ENCODE results near the gene SLC25A22.
A peak's percentile ranks its signal among the peaks of the same experiment; 100 is the strongest.

SLC25A22 gene

GRCh38 chr11:798093-798713, at the start of gene SLC25A22:
TSS of gene SLC25A22 (minus strand) at chr11:798281. CDS start at chr11:795006, 3,275 bp downstream.
- H3K4me3 ChIP-seq (ENCODE audit: low read depth, low read length), result peak within 1 kb of the TSS; percentile 97
- DNase-seq (ENCODE audit: low read depth), result no peak
- TF ChIP-seq CTCF (IDR thresholded peaks at IDR 0.05; ENCODE audit: low read depth, low read length, missing control alignments), result peak; percentile 69

- DNase-seq (ENCODE audit: low read depth), result no peak
- no peak overlapping the region for H3K4me3 ChIP-seq (ENCODE audit: low read depth, low read length)
- no peak for TF ChIP-seq CTCF (IDR thresholded peaks at IDR 0.05; ENCODE audit: low read depth, low read length, missing control alignments)
These were observed 49.8 kb upstream of the SLC25A22 start for GRCh38 chr11:847876-848275.

- TF ChIP-seq CTCF (IDR thresholded peaks at IDR 0.05; ENCODE audit: low read depth, low read length, missing control alignments), result no peak
- H3K4me3 ChIP-seq (ENCODE audit: low read depth, low read length), result no peak overlapping the region
- DNase-seq (ENCODE audit: low read depth), result no peak
These were observed 48.5 kb upstream of the SLC25A22 start for GRCh38 chr11:846496-847098.

GRCh38 chr11:845872-846495, 47.9 kb upstream of the SLC25A22 start:
- no peak for TF ChIP-seq CTCF (IDR thresholded peaks at IDR 0.05; ENCODE audit: low read depth, low read length, missing control alignments)
- H3K4me3 ChIP-seq (ENCODE audit: low read depth, low read length), result no peak overlapping the region
- DNase-seq (ENCODE audit: low read depth), result no peak

- DNase-seq (ENCODE audit: low read depth), result no peak
- TF ChIP-seq CTCF (IDR thresholded peaks at IDR 0.05; ENCODE audit: low read depth, low read length, missing control alignments), result no peak
- H3K4me3 ChIP-seq (ENCODE audit: low read depth, low read length), result no peak overlapping the region
These were observed 46.9 kb upstream of the SLC25A22 start for GRCh38 chr11:844693-845644.

GRCh38 chr11:843818-844692, 46.0 kb upstream of the SLC25A22 start:
- no peak overlapping the region for H3K4me3 ChIP-seq (ENCODE audit: low read depth, low read length)
- TF ChIP-seq CTCF (IDR thresholded peaks at IDR 0.05; ENCODE audit: low read depth, low read length, missing control alignments), result no peak
- DNase-seq (ENCODE audit: low read depth), result no peak

Measured in GM12864 (cell line).